Esophagus muscularis mucosa (tissue), 3 donors: ENCODE measurements around the gene NFATC2IP.

Source experiments
- POLR2A ChIP-seq: fragments of 450-650 bp; IDR thresholded peaks from one replicate; pipeline ENCODE4 v1.6.1; 2017; ENCODE audit warnings: antibody characterized with exemption, moderate library complexity, mild to moderate bottlenecking, low read depth
- TF ChIP-seq, protein P1 (sequence below), 3 experiments: fragments of 200-600 bp in 2 of 3; fragments of 450-650 bp in 1 of 3; sonication (generic) in 2 of 3; IDR thresholded peaks; one replicate each; pipeline ENCODE4 v1.5.1; 2017 to 2019; ENCODE audit warnings: antibody characterized with exemption in 3 of 3, mild to moderate bottlenecking in 2 of 3, moderate library complexity in 1 of 3

DNA sequence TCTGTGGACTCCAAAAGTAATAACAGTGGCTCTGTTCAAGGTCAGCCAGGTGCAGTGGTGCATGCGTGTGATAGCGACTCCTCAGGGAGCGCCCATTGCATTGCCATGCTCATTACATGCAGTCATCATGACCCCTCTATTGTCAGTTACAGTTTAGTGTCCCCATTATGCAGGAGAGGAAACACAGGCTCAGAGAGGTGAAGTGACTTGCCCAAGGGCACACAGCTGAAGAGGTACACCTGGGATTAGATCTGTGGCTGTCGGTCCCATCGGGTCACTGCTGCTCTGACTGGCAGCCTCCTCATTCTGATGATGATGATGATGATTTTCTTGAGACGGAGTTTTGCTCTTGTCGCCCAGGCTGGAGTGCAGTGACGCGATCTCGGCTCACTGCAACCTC lies 41.8 kb downstream of the NFATC2IP start:
- TF ChIP-seq POLR2A: no peak
- TF ChIP-seq, protein P1, sequence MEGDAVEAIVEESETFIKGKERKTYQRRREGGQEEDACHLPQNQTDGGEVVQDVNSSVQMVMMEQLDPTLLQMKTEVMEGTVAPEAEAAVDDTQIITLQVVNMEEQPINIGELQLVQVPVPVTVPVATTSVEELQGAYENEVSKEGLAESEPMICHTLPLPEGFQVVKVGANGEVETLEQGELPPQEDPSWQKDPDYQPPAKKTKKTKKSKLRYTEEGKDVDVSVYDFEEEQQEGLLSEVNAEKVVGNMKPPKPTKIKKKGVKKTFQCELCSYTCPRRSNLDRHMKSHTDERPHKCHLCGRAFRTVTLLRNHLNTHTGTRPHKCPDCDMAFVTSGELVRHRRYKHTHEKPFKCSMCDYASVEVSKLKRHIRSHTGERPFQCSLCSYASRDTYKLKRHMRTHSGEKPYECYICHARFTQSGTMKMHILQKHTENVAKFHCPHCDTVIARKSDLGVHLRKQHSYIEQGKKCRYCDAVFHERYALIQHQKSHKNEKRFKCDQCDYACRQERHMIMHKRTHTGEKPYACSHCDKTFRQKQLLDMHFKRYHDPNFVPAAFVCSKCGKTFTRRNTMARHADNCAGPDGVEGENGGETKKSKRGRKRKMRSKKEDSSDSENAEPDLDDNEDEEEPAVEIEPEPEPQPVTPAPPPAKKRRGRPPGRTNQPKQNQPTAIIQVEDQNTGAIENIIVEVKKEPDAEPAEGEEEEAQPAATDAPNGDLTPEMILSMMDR (IDR thresholded peaks at IDR 0.05): no peak
